HG02970 (cell line): ENCODE results near the gene GNA14.

Experiments used
- ATAC-seq: cut with Tn5 transposase; IDR thresholded peaks from one replicate; pipeline ENCODE4 v1.9.1; 2021; ENCODE audit warnings: mild to moderate bottlenecking, moderate library complexity, moderate number of reproducible peaks; ENCODE audit not compliant: unreplicated experiment, low FRiP score

GNA14 gene

DNA sequence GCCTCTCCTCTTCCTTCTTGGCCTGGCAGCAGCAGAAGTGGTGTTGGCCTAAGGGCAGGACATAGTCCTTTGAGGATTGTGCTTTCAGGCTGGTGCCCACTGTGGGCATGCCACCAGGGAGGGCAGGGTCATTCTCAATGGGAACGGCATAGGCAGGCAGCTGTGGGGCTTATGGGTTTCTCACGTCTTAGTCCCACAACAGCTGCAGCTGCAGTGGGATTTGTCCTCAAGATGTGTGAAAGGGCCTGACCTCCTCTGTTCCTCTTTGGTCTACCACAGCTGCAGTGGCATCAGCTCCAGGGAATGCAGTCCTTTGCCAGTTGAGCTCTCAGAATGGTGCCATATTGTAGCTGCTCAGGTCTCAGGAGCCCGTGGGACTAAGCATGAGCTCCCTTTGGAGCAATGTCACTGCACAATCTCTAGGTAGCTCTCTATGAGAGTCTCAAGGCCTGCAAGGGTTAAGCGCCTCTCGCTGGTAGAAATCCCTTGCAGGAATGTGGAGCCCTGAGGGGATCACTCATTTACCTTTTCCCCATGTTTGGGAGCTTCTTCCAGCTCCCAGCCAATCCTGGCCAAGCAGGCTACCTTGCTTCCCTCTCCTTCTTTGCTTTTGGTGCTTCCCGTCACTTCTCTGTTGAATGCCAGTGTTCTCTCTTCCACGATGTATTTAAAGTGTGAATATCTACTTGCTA lies 104.8 kb downstream of the GNA14 start:
- ATAC-seq = no peak

DNA sequence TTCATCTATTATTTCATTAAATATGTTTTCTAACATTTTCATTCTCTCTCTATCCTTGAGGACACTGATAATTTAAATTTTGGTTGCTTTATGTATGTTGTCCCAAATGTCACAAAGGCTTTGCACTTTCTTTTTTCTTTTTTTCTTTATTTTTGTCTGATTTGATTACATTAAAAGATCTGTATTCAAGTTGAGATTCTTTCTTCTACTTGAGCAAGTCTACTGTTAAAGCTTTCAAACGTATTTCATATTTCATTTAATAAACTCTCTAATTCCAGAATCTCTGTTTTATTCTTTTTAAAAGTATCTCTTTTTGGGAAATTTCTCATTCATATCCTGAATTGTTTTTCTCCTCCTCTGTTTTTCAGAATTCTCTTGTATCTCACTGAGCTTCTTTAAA lies 106.5 kb downstream of the GNA14 start:
- ATAC-seq = no peak

DNA sequence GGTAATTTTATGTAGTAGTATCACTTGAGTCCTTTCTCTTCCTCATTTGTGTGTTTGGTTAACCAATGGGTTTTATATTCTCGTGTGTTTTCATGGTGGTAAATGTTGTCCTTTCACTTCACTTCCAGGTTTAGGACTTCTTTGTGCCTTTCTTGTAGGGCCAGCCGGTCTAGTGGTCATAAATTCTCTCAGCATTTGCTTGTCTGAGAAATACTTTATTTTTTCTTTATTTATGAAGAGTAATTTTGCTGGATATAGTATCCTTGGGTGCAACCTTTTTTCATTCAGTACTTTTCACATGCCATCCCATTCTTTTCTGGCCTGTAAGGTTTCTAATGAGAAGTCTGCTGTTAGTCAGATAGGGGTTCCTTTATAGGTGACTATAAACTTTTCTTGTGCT lies 107.1 kb downstream of the GNA14 start:
- no peak for ATAC-seq

DNA sequence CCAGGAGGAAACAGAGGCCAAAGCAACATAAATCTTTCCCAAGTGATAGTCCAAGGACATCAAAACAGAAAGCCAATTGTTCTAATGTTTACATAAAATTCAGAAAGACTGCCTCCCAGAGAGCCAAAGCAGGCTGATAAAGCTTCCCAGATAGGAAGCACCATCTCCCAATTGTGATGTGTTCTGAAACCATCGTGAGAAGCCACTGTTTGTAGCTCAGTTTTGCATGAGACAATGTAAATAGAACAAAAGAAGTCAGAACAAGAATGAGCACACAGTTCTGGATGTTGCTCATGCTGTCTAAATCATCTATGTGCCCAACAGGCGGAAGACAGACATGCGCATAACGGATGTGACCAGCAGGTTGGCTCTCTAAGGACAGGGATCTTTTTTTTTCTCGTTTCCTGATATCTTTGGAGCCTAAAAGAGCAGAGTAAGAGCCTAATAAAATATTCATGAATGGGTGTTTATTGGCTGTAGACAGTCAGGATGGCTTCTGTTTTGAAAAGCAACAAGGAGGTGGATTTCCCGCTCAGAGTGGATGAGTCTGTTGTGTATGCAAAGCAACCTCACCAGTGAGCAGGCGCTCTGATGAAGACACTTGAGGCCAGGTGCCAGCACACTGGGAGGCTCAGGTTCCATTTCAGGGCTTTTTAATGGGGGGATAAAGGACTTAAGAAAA lies 113.6 kb downstream of the GNA14 start:
- ATAC-seq = no peak

DNA sequence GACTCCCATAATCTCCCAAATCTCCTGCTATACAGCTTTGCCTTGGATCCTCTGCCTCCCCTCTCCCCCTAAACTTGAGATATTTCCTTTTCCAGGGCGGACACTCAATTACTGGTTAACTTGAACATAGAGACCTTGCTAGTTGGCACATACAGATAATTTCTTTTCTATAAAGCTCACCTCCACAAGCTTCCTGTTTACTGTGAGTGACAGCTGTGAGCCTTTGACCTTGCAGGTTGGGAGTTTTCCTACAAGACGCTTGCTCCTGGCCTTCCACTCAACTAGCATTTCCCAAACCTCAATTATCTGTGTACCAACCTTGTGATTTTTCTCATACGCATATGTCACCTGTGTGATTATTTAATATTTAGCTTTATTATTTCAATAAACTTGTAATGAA lies 114.5 kb downstream of the GNA14 start:
- ATAC-seq = no peak

DNA sequence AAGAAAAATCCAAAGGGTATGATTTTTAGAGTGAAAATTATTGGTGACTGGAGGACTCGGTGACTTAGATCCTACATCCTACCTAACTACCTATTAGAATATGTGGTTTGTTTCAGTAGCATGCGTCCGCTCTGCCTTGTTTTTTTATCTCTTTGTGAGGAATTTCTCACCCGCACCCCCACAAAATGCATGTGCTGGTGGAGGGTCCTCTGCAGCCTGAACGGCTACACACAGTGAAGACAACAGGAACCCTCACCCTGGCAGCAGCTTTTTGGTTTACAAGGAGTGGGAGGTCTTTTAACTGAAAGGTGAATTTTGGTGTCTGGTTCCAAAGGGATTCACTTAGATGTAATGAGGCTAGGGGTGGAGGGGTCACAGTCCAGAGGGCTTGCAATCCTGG lies 115.5 kb downstream of the GNA14 start:
- no peak for ATAC-seq

GRCh38 chr9:77531400-77531799 lies 116.7 kb downstream of the GNA14 start:
- ATAC-seq = no peak

DNA sequence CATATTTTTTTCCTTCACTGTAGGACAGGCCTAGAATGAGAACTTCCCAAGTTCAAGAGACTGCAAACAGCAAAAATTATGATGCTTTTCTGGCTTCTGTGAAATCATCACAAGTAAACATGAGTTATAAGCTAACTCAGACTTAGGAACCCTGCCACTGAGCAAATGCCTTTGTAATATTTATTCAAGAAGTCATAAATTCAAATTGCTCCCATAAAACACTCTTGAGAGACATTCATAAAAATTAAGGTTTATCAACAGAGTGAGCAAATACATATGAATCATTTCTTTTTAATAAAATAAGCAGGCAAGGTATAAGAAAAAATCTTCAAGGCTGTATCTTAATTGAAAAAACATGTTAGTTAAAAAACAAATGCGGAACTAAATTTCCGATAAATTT lies 124.2 kb downstream of the GNA14 start:
- no peak for ATAC-seq

DNA sequence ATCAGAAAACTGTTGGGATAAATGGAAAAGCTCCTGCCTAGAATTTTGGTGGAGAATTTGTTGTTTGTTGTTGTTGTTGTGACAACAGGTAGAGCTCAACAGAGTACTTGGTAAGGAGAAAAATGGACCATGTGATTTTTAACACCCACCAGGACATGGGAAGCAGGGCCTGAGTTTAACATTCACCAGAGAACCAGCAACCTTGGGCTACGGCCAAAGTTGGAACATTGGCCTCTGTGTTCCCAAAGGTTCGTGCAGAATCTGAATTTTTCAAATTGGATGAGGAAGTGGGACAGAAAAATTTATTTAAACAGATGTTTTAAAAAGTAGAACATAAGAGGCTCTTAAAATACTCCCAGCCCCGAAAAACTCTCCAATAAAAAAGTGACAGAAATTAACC lies 127.0 kb downstream of the GNA14 start:
- ATAC-seq = no peak

DNA sequence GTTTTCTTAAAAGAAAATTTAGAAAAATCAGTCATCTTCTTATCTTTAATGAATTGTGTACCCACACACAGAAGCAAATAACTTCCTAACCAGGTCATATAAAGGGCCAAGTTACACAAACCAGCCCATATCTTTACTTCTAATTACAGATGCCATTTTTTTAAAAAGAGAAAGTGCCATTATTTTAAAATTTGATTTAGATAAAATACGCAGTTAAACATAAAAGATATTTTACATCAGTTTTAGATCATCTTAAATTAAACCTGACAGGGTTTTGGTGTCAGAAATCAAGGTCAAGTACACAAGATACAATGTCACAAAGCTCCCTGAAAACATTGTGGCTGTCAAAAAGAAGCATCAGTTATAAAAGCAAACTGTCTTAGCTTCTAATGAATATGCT lies 129.4 kb downstream of the GNA14 start:
- no peak for ATAC-seq

GRCh38 chr9:77516781-77517180 lies 131.3 kb downstream of the GNA14 start:
- ATAC-seq = no peak

- ATAC-seq = no peak
These were observed 133.0 kb downstream of the GNA14 start for GRCh38 chr9:77514886-77515711.

GRCh38 chr9:77513457-77513856 lies 134.7 kb downstream of the GNA14 start:
- no peak for ATAC-seq

DNA sequence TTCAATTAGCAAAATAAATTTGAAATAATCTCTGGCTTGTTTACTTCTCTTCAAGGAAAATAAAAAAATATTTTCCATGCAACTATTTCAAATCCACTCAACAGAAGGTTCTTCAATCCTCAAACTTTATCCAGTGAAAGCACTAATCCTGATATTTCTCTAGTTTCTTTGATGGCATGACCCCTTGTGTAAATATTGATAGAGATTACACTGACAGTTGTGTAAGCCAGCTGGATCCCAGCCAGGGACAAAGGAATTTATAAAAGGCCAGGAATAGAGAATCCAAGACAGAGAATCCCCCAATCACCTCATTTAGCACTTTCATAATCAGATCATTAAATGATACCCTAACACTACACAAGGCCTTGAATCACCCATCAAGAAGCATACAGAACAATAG lies 135.2 kb downstream of the GNA14 start:
- ATAC-seq = no peak

GRCh38 chr9:77511525-77511924 lies 136.6 kb downstream of the GNA14 start:
- no peak for ATAC-seq

DNA sequence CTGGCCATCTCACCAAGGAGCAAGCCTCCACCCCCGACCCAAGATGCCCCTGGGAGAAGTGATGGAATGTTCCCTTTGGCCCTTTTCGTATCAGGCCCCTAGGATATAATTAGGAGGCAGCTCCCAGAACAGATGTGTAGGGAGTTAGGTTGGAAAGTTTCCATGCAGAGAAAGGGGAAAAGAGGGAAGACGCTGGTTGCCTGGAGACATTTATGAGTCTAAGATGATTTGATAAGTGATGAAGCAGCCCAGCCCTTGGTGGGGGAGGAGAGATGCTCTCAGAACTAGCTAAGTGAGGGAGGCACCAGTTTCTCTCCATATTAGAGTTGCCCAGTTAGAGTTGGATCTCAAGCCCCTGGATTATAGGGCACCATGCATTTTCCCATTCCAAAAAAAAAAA lies 137.5 kb downstream of the GNA14 start:
- no peak for ATAC-seq

DNA sequence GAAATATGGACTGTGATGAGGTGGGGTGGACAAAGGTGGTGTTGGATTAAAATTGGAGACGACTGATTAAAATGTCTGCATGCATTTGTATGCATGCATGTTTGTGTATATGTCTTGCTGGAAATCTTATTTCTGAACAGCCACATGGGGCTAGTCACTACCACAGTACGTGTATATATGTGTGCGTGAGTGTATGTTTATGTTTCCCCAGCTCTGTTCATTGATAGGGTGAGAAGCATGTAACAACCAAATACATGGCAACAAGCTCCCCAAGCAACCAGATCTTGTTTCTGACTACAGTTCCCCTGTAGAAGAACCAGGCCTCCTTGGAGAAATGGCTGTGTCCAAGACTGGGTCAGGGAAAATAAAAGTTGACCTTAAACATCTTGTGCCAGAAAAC lies 139.7 kb downstream of the GNA14 start:
- ATAC-seq = no peak

DNA sequence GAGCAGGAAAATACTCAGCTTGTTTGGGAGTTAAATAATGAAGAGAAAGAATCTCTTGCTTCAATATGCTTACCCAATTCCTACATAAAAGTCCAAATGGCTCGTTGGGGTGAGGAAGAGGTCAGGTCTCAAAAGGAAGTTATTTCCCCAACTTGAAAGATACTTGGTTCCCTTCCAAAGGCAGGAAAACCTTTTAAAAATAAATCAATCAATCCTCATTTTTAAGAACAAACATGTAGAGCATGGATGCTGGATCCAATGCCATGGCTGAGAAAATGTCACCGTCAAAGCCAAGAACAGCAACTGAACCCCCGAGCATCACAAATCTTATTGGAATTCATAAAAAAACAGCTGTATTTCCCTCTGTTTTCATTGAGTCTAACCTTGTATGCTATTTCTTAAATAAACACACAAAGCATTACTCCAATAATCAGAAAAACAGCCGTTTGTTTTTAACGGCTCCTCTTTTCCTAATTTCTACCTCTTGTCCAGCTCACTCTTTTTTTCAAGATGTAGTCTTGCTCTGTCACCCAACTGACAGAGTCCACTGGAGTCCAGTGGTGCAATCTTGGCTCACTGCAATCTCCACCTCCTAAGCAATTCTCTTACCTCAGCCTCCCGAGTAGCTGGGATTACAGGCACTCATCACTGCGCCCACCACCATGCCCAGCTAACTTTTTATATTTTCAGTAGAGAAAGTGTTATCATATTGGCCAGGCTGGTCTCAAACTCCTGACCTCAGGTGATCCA lies 140.7 kb downstream of the GNA14 start:
- ATAC-seq = no peak

- ATAC-seq = no peak
These were observed 142.9 kb downstream of the GNA14 start for GRCh38 chr9:77505232-77505631.

GRCh38 chr9:77502568-77502967 lies 145.6 kb downstream of the GNA14 start:
- no peak for ATAC-seq

DNA sequence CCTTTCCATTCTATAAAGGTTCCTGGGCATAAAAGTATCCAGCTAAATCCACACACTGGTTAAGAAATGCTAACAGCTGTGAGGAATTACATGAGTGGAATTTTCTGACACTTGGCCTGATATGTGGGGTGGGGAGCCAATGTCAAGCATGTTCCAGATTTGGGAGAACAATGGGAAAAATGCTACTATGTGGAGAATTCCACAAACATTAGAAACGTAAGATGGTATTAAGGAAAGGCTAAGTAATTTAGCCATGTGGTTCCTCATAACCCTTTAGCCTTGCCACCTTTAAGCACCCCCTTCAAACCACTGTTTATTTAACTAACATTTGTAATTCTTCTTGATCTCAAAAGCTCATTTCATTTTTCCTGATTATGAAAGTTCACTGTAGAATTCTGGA lies 149.2 kb downstream of the GNA14 start:
- ATAC-seq = no peak
